Liver (tissue), 3 donors: ENCODE results near the gene ING1.

Experiments used
- CTCF ChIP-seq: fragments of 150-350 bp; IDR thresholded peaks from 2 replicates; pipeline ENCODE4 v1.5.1; 2017; ENCODE audit warnings: improper control_type of control experiment, low read depth, low read length; ENCODE audit not compliant: missing input control
- EGR1 ChIP-seq, 2 donors: IDR thresholded peaks; 2 replicates each; pipeline ENCODE4 v1.6.1; 2016 to 2018; ENCODE audit warnings: antibody characterized with exemption in 2 of 2, low read depth in 2 of 2
- MAX ChIP-seq: IDR thresholded peaks from 2 replicates; pipeline ENCODE4 v1.6.1; 2016; ENCODE audit warnings: antibody characterized with exemption
- RAD21 ChIP-seq, 2 donors: IDR thresholded peaks; 2 replicates each; pipeline ENCODE4 v1.6.1; 2016; ENCODE audit warnings: antibody characterized with exemption in 2 of 2, mild to moderate bottlenecking in 2 of 2
- donor health status: healthy.
- donor health status: healthy.

- TF ChIP-seq CTCF (no peak), EGR1 (IDR thresholded peaks at IDR 0.05; ENCODE audit: low read depth in 2 of 2) (no peak), RAD21 (IDR thresholded peaks at IDR 0.05) (no peak), MAX (no peak)
Measured at GRCh38 chr13:110700641-110701040, 12.9 kb upstream of the ING1 start.
